HCT116 (cell line): Measurements from ENCODE around the gene MAP2K5. TPM values are rescaled to one million over a fixed set of nuclear protein-coding genes. Genes with fewer than 3 reads are reported as not detected.

Source experiments
- ATAC-seq: fragments of 200-7000 bp; cut with Tn5 transposase; 2 replicates; pipeline ENCODE4 v1.9.1; 2020; ENCODE audit warnings: mild to moderate bottlenecking, moderate library complexity
- BruUV-seq: library from RNA; stranded (reverse); fragments of 400-500 nt; replicated peaks from 2 replicates; lab custom pipeline; 2021; lab: Mats Ljungman, UMichigan
- CTCF ChIA-PET: fragments of 300-600 bp; sonication (Branson Sonifier 250); formaldehyde crosslinking; loops from one replicate; lab custom pipeline; 2021; ENCODE audit warnings: antibody characterized with exemption; lab: Charles Lee
- POLR2A ChIA-PET: fragments of 300-600, 350-600 bp; sonication (Branson Sonifier 250); formaldehyde crosslinking; loops from one replicate; lab custom pipeline; 2021; ENCODE audit warnings: antibody characterized with exemption; lab: Charles Lee
- RAD21 ChIA-PET, 2 experiments: fragments of 300-600 bp; sonication (Branson Sonifier 250); formaldehyde crosslinking; loops; one replicate each; lab custom pipeline; 2023; ENCODE audit warnings: low total read pairs in 2 of 2; ENCODE audit not compliant: uncharacterized antibody in 2 of 2, unreplicated experiment in 2 of 2, low non-redundant PET in 1 of 2; lab: Charles Lee
- DNase-seq: peaks from one replicate; pipeline ENCODE4 v3.0.0-alpha.2; 2010; ENCODE audit warnings: low read depth, low spot score
- H2AFZ ChIP-seq: fragments of 200-600 bp; shearing (Covaris generic), sonication (generic); 2 replicates; pipeline ENCODE4 v1.6.1; 2017; ENCODE audit warnings: low read depth, mixed run types, mixed read lengths, antibody characterized with exemption, low read length; ENCODE audit not compliant: poor library complexity, severe bottlenecking
- H3K27ac ChIP-seq: 2 replicates; pipeline ENCODE4 v1.5.1; 2012; ENCODE audit warnings: low read depth, low read length
- H3K27me3 ChIP-seq: fragments of 200-600 bp; sonication (generic); 2 replicates; pipeline ENCODE4 v1.6.1; 2016; ENCODE audit warnings: mixed run types, low read length, mixed read lengths; ENCODE audit not compliant: insufficient read depth
- H3K36me3 ChIP-seq, 2 experiments: fragments of 200-500 bp in 1 of 2; fragments of 200-600 bp in 1 of 2; sonication (Bioruptor generic) in 1 of 2; sonication (generic) in 1 of 2; 2 replicates each; pipeline versions ENCODE4 v1.5.1 to v1.6.1; 2014 to 2016; ENCODE audit warnings: low read length in 2 of 2, inconsistent platforms in 1 of 2, mixed read lengths in 1 of 2, mixed run types in 1 of 2; ENCODE audit not compliant: insufficient read depth in 2 of 2, control insufficient read depth in 1 of 2
- H3K4me1 ChIP-seq, 2 experiments: fragments of 200-600 bp in 1 of 2; sonication (generic) in 1 of 2; 2 replicates each; pipeline versions ENCODE4 v1.5.1 to v1.6.1; 2012 to 2017; ENCODE audit warnings: low read length in 2 of 2, inconsistent platforms in 1 of 2, mild to moderate bottlenecking in 1 of 2, mixed read lengths in 1 of 2, mixed run types in 1 of 2, moderate library complexity in 1 of 2; ENCODE audit not compliant: insufficient read depth in 2 of 2, control insufficient read depth in 1 of 2
- H3K4me2 ChIP-seq: fragments of 200-600 bp; sonication (generic); 2 replicates; pipeline ENCODE4 v1.6.1; 2017; ENCODE audit warnings: mixed run types, low read length, mixed read lengths
- H3K4me3 ChIP-seq, 2 experiments: fragments of 200-600 bp in 1 of 2; sonication (generic) in 1 of 2; replicated peaks in 1 of 2; 2 replicates each; pipeline ENCODE4 v1.5.1; 2011 to 2016; ENCODE audit warnings: low read length in 2 of 2, control low read depth in 1 of 2, low read depth in 1 of 2, mild to moderate bottlenecking in 1 of 2, mixed read lengths in 1 of 2, mixed run types in 1 of 2
- H3K79me2 ChIP-seq: fragments of 200-600 bp; sonication (generic); 2 replicates; pipeline ENCODE4 v1.6.1; 2017; ENCODE audit warnings: mild to moderate bottlenecking, mixed run types, low read length, moderate library complexity, mixed read lengths; ENCODE audit not compliant: insufficient read depth
- H3K9ac ChIP-seq: fragments of 200-600 bp; sonication (generic); 2 replicates; pipeline ENCODE4 v1.6.1; 2016; ENCODE audit warnings: low read length, mixed read lengths
- H3K9me2 ChIP-seq: fragments of 200-600 bp; sonication (generic), shearing (Covaris generic); 2 replicates; pipeline ENCODE4 v1.6.1; 2017; ENCODE audit warnings: mixed run types, mild to moderate bottlenecking, moderate library complexity; ENCODE audit not compliant: insufficient read depth
- H3K9me3 ChIP-seq, 2 experiments: fragments of 200-500 bp in 1 of 2; fragments of 200-600 bp in 1 of 2; sonication (Bioruptor generic) in 1 of 2; sonication (generic) in 1 of 2; 2 replicates each; pipeline ENCODE4 v1.6.1; 2014 to 2017; ENCODE audit warnings: low read length in 2 of 2, mixed read lengths in 2 of 2, inconsistent platforms in 1 of 2, low read depth in 1 of 2, mild to moderate bottlenecking in 1 of 2, mixed run types in 1 of 2, moderate library complexity in 1 of 2; ENCODE audit not compliant: control insufficient read depth in 1 of 2, insufficient read depth in 1 of 2
- H4K20me1 ChIP-seq: fragments of 200-600 bp; sonication (generic), shearing (Covaris generic); 2 replicates; pipeline ENCODE4 v1.6.1; 2017; ENCODE audit warnings: mixed run types, mild to moderate bottlenecking, moderate library complexity; ENCODE audit not compliant: insufficient read depth
- TCF7L2 ChIP-seq: IDR thresholded peaks from 2 replicates; pipeline ENCODE4 v1.7.0; 2011; ENCODE audit warnings: borderline replicate concordance, inconsistent platforms; ENCODE audit not compliant: insufficient read depth, insufficient read length; ENCODE audit errors: extremely low read depth
- intact Hi-C: fragments of 100-400 bp; cut with micrococcal nuclease; formaldehyde crosslinking; loops from 2 replicates; pipeline ENCODE4 v1.10.0; 2022
- total RNA-seq: library from RNA; stranded (reverse); gene quantifications from one replicate; pipeline ENCODE4 v1.2.1, GENCODE V29; 2021; ENCODE audit not compliant: unreplicated experiment
- TF ChIP-seq, protein P1 (sequence below), 3 experiments: fragments of 200-600 bp in 1 of 3; sonication (generic) in 1 of 3; IDR thresholded peaks in 2 of 3; conservative IDR thresholded peaks in 1 of 3; 2 replicates each; pipeline ENCODE4 v1.5.1; 2012 to 2017; ENCODE audit warnings: low read depth in 2 of 3, low read length in 2 of 3, antibody characterized with exemption in 1 of 3, borderline replicate concordance in 1 of 3, control low read depth in 1 of 3, mild to moderate bottlenecking in 1 of 3, mixed read lengths in 1 of 3, mixed run types in 1 of 3, moderate library complexity in 1 of 3; ENCODE audit not compliant: insufficient read depth in 1 of 3
- TF ChIP-seq, protein P2 (sequence below): IDR thresholded peaks from 2 replicates; pipeline ENCODE4 v1.6.1; 2012; ENCODE audit warnings: low read depth

The MAP2K5 gene
- total RNA-seq, 1 experiment from 2014 or later = 15.6 TPM

DNA sequence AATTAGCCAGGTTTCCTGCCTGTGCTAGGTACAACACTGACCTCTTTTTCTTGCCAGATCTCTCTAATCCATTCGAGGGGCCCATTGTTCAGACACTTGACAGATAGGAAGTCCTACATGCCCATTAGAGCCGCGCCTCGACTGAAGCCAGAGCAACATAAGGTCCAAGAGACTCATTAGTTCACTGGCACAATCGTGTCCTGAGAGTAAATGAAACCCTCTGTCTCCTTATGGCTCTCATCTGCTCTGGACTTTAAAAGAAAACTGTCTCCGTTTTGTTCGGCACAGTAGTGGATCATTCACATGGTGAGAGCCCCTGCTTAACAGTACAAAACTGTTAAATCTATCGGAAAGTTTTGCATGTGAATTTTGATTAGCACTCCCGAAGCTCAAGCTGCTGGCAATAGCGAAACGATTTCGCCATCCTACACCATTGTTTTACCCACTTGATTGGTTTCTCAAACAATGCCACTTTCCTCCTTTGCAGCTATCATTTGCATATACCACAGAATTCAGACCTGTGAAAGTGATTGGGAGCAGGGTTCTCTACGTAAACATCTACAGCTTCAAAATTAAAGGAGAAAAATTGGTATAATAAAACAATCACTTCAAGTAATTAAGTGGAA lies 40.6 kb upstream of the MAP2K5 start (continued):
- TF ChIP-seq, protein P1, sequence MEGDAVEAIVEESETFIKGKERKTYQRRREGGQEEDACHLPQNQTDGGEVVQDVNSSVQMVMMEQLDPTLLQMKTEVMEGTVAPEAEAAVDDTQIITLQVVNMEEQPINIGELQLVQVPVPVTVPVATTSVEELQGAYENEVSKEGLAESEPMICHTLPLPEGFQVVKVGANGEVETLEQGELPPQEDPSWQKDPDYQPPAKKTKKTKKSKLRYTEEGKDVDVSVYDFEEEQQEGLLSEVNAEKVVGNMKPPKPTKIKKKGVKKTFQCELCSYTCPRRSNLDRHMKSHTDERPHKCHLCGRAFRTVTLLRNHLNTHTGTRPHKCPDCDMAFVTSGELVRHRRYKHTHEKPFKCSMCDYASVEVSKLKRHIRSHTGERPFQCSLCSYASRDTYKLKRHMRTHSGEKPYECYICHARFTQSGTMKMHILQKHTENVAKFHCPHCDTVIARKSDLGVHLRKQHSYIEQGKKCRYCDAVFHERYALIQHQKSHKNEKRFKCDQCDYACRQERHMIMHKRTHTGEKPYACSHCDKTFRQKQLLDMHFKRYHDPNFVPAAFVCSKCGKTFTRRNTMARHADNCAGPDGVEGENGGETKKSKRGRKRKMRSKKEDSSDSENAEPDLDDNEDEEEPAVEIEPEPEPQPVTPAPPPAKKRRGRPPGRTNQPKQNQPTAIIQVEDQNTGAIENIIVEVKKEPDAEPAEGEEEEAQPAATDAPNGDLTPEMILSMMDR (IDR thresholded peaks at IDR 0.05 in 2 of 3, conservative IDR thresholded peaks at IDR 0.05 in 1 of 3; ENCODE audit: borderline replicate concordance in 1 of 3, insufficient read depth in 1 of 3, low read depth in 2 of 3, low read length in 2 of 3) = no peak

DNA sequence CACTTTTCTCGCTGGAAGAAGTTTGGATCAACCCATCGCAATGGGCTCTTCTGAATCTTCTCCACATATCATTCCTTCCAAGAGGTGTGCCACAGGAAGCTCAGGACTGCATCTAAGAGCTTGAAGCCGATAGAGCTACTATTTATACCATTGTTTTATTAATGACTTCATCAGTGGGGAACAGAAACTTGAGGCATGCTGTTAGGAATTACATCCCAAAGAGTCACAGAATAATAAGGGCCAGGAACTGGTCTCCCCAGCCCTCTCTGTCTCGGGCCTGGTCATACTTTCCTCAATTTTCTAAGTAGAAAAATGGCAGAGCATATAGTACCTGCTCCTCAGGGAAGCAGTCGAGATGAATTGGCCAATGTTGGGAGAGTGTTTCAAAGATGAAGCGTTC lies 38.4 kb upstream of the MAP2K5 start:
- Histone ChIP-seq H3K4me1 (no peaks in the 10 kb centered on the region), H3K27ac (no peak overlapping the region), H4K20me1 (no peaks in the 10 kb centered on the region), H2AFZ (no peak overlapping the region), H3K4me2 (no peak overlapping the region), H3K27me3 (no peaks in the 10 kb centered on the region), H3K79me2 (no peaks in the 10 kb centered on the region), H3K4me3 (no peak overlapping the region), H3K9ac (no peak overlapping the region), H3K9me2 (no peaks in the 10 kb centered on the region), H3K9me3 (no peaks in the 10 kb centered on the region), H3K36me3 (no peaks in the 10 kb centered on the region)
- ChIA-PET RAD21 (no interaction called here), POLR2A (no interaction called here), CTCF (no interaction called here)
- intact Hi-C loops = no loop called here
- ATAC-seq (no peak), DNase-seq (no peak)
- no TSS peak for BruUV-seq
- TF ChIP-seq, protein P2, sequence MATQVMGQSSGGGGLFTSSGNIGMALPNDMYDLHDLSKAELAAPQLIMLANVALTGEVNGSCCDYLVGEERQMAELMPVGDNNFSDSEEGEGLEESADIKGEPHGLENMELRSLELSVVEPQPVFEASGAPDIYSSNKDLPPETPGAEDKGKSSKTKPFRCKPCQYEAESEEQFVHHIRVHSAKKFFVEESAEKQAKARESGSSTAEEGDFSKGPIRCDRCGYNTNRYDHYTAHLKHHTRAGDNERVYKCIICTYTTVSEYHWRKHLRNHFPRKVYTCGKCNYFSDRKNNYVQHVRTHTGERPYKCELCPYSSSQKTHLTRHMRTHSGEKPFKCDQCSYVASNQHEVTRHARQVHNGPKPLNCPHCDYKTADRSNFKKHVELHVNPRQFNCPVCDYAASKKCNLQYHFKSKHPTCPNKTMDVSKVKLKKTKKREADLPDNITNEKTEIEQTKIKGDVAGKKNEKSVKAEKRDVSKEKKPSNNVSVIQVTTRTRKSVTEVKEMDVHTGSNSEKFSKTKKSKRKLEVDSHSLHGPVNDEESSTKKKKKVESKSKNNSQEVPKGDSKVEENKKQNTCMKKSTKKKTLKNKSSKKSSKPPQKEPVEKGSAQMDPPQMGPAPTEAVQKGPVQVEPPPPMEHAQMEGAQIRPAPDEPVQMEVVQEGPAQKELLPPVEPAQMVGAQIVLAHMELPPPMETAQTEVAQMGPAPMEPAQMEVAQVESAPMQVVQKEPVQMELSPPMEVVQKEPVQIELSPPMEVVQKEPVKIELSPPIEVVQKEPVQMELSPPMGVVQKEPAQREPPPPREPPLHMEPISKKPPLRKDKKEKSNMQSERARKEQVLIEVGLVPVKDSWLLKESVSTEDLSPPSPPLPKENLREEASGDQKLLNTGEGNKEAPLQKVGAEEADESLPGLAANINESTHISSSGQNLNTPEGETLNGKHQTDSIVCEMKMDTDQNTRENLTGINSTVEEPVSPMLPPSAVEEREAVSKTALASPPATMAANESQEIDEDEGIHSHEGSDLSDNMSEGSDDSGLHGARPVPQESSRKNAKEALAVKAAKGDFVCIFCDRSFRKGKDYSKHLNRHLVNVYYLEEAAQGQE = no peak
- no peak for TF ChIP-seq TCF7L2
- TF ChIP-seq, protein P1 (IDR thresholded peaks at IDR 0.05 in 2 of 3, conservative IDR thresholded peaks at IDR 0.05 in 1 of 3; ENCODE audit: borderline replicate concordance in 1 of 3, insufficient read depth in 1 of 3, low read depth in 2 of 3, low read length in 2 of 3) = no peak
